ENCODE measurements around the gene TESK2. TPM values are rescaled to one million over a fixed set of nuclear protein-coding genes. Genes with fewer than 3 reads are reported as not detected.
A peak's percentile ranks its signal among the peaks of the same experiment; 100 is the strongest.

Gene TESK2
- total and polyA plus RNA-seq, 2 of the 8 experiments (the other 6 are each of a cell fraction or from before 2014, with no cell fraction given), result 10.8 to 12.6 TPM

- WGBS, 2 experiments (ENCODE audit: extremely low coverage in 1 of 2, insufficient coverage in 1 of 2, insufficient read length in 1 of 2, insufficient replicate concordance in 2 of 2, low coverage in 1 of 2, low lambda C conversion rate in 2 of 2, missing lambda C conversion rate in 1 of 2), result 58% methylated on average over 6 of the region's 6 CpGs; no CpG with 5 or more reads in 1 of the 2 experiments
- ChIA-PET POLR2A (ENCODE audit: partially characterized antibody) (interaction anchor here (0.6 to 16.3 kb wide), 21 partner anchors 11 to 526 kb away, joined by 3 to 472 read pairs (median 5); partner anchors contain the start of genes CCDC163, HECTD3, MMACHC and MUTYH), CTCF (ENCODE audit: partially characterized antibody) (interaction anchor here (0.6 to 5.3 kb wide), 9 partner anchors 22 to 526 kb away, joined by 3 to 29 read pairs (median 4); partner anchors contain the start of gene PLK3)
- Histone ChIP-seq H3K23me2 (ENCODE audit: low read depth, low read length) (peaks cover 11% of the 10 kb centered on the region; the same call in 1 of the 2 replicates), H4K8ac (ENCODE audit: extremely low read depth, insufficient read depth, low read length) (no peak overlapping the region), H2BK20ac (ENCODE audit: low read length) (no peak overlapping the region; the same call in 1 of the 2 replicates), H3K4me3 (ENCODE audit: extremely low read depth in 1 of 4, insufficient read depth in 2 of 4, low read depth in 3 of 4, low read length in 4 of 4) (peak overlapping the region; percentile 61 to 69 (median 64); a peak in 6 of 8 replicates), H3K56ac (replicated peaks; ENCODE audit: insufficient read length, low read depth, low read length) (no peak overlapping the region), H3K4me2 (ENCODE audit: insufficient read depth in 1 of 2, low read depth in 2 of 2, low read length in 2 of 2) (peak overlapping the region; percentile 71 to 89), H2BK120ac (replicated peaks; ENCODE audit: low read depth, low read length) (no peak overlapping the region), H3K9me3 (ENCODE audit: insufficient read depth in 2 of 2, low read depth in 1 of 2, low read length in 1 of 2) (no peaks in the 10 kb centered on the region), H2AFZ (ENCODE audit: low read length) (no peak overlapping the region), H3K79me2 (ENCODE audit: control insufficient read depth in 1 of 2, insufficient read depth in 2 of 2, low read length in 2 of 2) (peaks cover 3 to 22% of the 10 kb centered on the region in 2 experiments; a peak in 3 of 4 replicates), H2BK12ac (ENCODE audit: low read depth, low read length) (peak overlapping the region; percentile 77), H4K20me1 (replicated peaks in 1 of 2; ENCODE audit: control insufficient read depth in 1 of 2, insufficient read depth in 2 of 2, low read length in 2 of 2) (peaks cover 0 to 2% of the 10 kb centered on the region in 2 experiments), H3K18ac (ENCODE audit: extremely low read depth, low read length) (peak overlapping the region; percentile 51; the same call in 1 of the 2 replicates), H2BK5ac (ENCODE audit: low read depth, low read length) (peak overlapping the region; percentile 64; the same call in 1 of the 2 replicates), H2BK15ac (ENCODE audit: low read length) (0 out of 2 replicates have a peak overlapping the region, but pooled peaks have one; percentile 21), H4K91ac (replicated peaks; ENCODE audit: insufficient read length, low read length) (peak overlapping the region; percentile 20), H3K27ac (ENCODE audit: low read depth, low read length) (peak overlapping the region; percentile 49; the same call in 1 of the 2 replicates), H3K4me1 (replicated peaks in 1 of 4; ENCODE audit: control insufficient read depth in 3 of 4, insufficient read depth in 4 of 4, low read length in 3 of 4) (peaks cover 10 to 24% (median 16%) of the 10 kb centered on the region in 4 experiments), H3K36me3 (ENCODE audit: control insufficient read depth in 2 of 4, insufficient read depth in 4 of 4, low read length in 3 of 4) (peaks cover 0 to 19% (median 0%) of the 10 kb centered on the region in 4 experiments; a peak in 2 of 8 replicates), H4K5ac (ENCODE audit: insufficient read length, low read depth, low read length) (peak overlapping the region; percentile 55), H3K27me3 (replicated peaks in 1 of 4; ENCODE audit: control insufficient read depth in 3 of 4, extremely low read depth in 1 of 4, insufficient read depth in 3 of 4, low read length in 3 of 4) (no peaks in the 10 kb centered on the region), H2AK5ac (ENCODE audit: low read depth, low read length) (0 out of 2 replicates have a peak overlapping the region, but pooled peaks have one; percentile 91), H3K14ac (ENCODE audit: insufficient read length) (no peak overlapping the region), H3K4ac (replicated peaks; ENCODE audit: insufficient read length, low read depth, low read length) (no peak overlapping the region), H3K9ac (replicated peaks in 1 of 4; ENCODE audit: extremely low read depth in 1 of 4, low read depth in 3 of 4, low read length in 3 of 4) (peak overlapping the region in 1 of 4 experiments; percentile 86; a peak in 1 of 7 replicates), H3K79me1 (ENCODE audit: low read depth, low read length) (peaks cover 5% of the 10 kb centered on the region; the same call in 1 of the 2 replicates), H3K23ac (ENCODE audit: insufficient read length) (no peak overlapping the region)
- TF ChIP-seq E2F6 (IDR thresholded peaks at IDR 0.05) (no peak), CEBPB (IDR thresholded peaks at IDR 0.05; ENCODE audit: low read depth, low read length) (peak; percentile 21; the same call in 1 of the 2 replicates)
- DNase-seq (ENCODE audit: low read depth in 1 of 2, low spot score in 2 of 2) (no peak), FAIRE-seq (no peak)
These were observed 165.0 kb downstream of the TESK2 start for GRCh38 chr1:45325851-45326506.
